Measurements from ENCODE around the gene THSD4.

THSD4 gene

GRCh38 chr15:71114887-71115566 lies at the start of gene THSD4:
Gene THSD4 (plus strand): TSS chr15:71115471.
- DNase-seq = peak; percentile 14

GRCh38 chr15:71066983-71067382 lies 48.3 kb upstream of the THSD4 start:
- DNase-seq = no peak

GRCh38 chr15:71069693-71070092 lies 45.6 kb upstream of the THSD4 start:
- DNase-seq = no peak

- no peak for DNase-seq
These were observed 43.7 kb upstream of the THSD4 start for GRCh38 chr15:71071529-71071928.

GRCh38 chr15:71072423-71072822 lies 42.8 kb upstream of the THSD4 start:
- no peak for DNase-seq

- DNase-seq = no peak
These were observed 36.6 kb upstream of the THSD4 start for GRCh38 chr15:71078506-71079207.

- DNase-seq = no peak
These were observed 35.8 kb upstream of the THSD4 start for GRCh38 chr15:71079208-71080044.

GRCh38 chr15:71080166-71080565 lies 35.1 kb upstream of the THSD4 start:
- no peak for DNase-seq

- DNase-seq = no peak
These were observed 34.6 kb upstream of the THSD4 start for GRCh38 chr15:71080705-71081104.

- no peak for DNase-seq
These were observed 32.5 kb upstream of the THSD4 start for GRCh38 chr15:71082803-71083202.

GRCh38 chr15:71083349-71083748 lies 31.9 kb upstream of the THSD4 start:
- DNase-seq = no peak

GRCh38 chr15:71084264-71084663 lies 31.0 kb upstream of the THSD4 start:
- no peak for DNase-seq

GRCh38 chr15:71085809-71086208 lies 29.5 kb upstream of the THSD4 start:
- DNase-seq = no peak

- DNase-seq = no peak
These were observed 27.1 kb upstream of the THSD4 start for GRCh38 chr15:71088155-71088554.

- no peak for DNase-seq
These were observed 26.6 kb upstream of the THSD4 start for GRCh38 chr15:71088683-71089082.

GRCh38 chr15:71089801-71090200 lies 25.5 kb upstream of the THSD4 start:
- no peak for DNase-seq

- DNase-seq = no peak
These were observed 23.7 kb upstream of the THSD4 start for GRCh38 chr15:71091601-71092000.

- DNase-seq = no peak
These were observed 23.1 kb upstream of the THSD4 start for GRCh38 chr15:71092056-71092600.

GRCh38 chr15:71093054-71094024 lies 21.9 kb upstream of the THSD4 start:
- no peak for DNase-seq

- no peak for DNase-seq
These were observed 21.1 kb upstream of the THSD4 start for GRCh38 chr15:71094137-71094536.

GRCh38 chr15:71096676-71097075 lies 18.6 kb upstream of the THSD4 start:
- DNase-seq = no peak

GRCh38 chr15:71097890-71098289 lies 17.4 kb upstream of the THSD4 start:
- no peak for DNase-seq
